Activated T-cell treated with anti-CD3 and anti-CD28 coated beads, Interleukin-2, amount 50 U/mL, for 48 hours (primary cell): ENCODE results near the gene ARHGDIG.
"Not testable (repeated sequence)": the region's sequence is repeated elsewhere in the genome, so short reads cannot be mapped to it uniquely, and the experiment has no call there.

ENCODE experiments used
- DNase-seq, 2 experiments: peaks; one replicate each; pipeline ENCODE4 v3.0.0-alpha.2; 2020

The ARHGDIG gene

DNA sequence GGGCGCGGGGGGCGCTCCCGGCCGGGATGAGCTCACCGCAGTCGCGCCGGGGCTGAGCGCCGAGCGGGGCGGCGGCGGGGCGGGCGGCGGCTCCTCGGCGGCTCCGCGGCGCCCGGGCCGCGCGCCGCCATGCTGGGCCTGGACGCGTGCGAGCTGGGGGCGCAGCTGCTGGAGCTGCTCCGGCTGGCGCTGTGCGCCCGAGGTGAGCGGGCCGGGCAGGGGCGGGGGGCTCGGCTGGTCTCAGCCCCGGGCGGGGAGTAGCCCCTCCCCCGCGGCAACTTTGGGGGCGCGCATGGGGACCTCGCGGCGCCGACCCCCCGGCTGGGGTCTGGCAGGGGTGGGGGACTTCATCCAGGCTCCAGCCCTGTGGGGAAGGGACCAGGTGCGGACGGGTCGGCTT lies at the start of gene ARHGDIG:
ARHGDIG (plus strand) TSS at position 40 of the 400 bp plus-strand sequence; CDS start at position 130, 90 bp downstream.
- no peak for DNase-seq

DNA sequence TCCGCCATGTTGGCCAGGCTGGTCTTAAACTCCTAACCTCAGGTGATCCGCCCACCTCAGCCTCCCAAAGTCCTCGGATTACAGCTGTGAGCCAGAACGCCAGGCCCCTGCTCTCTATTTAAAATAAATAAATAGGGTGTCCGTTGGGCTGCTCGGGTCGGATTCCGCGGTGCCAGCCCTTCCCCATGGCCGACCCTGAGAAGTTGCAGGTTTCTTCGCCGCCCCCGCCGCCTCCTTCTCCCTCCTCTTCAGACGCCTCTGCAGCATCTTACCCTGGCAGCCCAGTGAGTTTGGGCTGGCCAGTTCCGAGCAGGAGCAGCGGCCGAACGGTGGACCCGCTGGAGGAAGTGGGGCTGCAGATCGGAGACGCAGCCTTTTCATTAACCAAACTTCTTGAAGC lies 49.4 kb upstream of the ARHGDIG start:
- DNase-seq = no peak

DNA sequence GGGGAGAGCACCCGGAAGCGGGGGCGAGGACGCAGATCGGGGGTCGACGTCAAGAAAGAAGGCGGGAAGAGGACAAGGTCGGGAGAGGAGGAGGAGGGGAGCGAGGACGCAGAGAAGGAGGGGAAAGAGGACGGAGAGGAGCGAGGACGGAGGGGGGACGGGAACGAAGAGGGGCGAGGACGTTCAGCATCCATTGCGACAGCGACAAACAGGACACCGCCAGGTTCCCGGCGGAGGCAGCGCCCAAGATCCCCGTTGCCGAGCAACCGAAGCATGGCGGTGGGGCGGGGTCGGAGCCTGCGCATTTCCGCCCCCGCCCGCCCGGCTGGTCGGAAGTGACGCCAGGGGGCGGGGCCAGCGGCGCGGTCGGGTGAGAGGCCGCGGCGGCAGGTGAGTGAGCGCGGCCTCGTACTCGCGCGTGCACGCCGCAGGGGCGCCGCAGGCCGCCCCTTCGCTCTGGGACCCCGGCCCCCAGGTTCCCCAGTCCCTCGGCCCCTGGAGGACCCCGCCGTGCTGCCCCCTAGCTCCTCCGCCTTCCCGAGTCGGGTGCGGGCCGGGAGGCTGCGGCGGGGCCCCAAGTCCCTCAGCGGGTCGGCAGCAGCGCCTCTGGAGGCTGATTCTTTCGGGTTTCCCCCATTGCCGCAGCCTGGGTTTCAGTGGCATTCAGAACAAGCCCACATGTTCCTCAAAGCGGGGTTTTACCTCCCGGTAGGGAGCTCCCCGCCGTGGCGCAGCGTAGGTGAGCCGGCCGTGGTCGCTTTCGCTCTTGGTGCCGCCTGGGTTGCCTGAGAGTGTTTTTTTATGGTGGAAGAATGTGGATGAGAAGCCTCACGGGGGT lies 45.7 kb upstream of the ARHGDIG start, which contains the start of gene FAM234A:
FAM234A (plus strand) TSS at position 354 of the 838 bp plus-strand sequence. CDS start 19,593 bp downstream, outside the sequence.
- peak; percentile 95 to 96 for DNase-seq

- no peak for DNase-seq
These were observed 40.5 kb upstream of the ARHGDIG start for GRCh38 chr16:239948-240277.

GRCh38 chr16:240559-240958 lies 39.8 kb upstream of the ARHGDIG start:
- DNase-seq = no peak

DNA sequence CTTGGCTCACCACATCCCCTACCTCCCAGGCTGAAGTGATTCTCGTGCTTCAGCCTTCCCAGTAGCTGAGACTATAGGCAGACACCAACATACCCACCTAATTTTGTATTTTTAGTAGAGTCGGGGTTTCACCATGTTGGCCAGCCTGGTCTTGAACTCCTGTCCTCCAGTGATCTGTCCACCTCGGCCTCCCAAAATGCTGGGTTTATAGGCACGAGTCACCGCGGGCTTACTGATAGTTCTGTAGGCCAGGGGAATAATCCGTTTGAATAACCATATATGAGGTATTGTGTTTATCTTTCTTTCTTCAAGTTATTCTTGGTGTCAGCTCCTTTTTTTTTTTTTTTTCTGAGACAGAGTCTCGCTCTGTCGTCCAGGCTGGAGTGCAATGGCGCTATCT lies 38.1 kb upstream of the ARHGDIG start:
- no peak for DNase-seq

DNA sequence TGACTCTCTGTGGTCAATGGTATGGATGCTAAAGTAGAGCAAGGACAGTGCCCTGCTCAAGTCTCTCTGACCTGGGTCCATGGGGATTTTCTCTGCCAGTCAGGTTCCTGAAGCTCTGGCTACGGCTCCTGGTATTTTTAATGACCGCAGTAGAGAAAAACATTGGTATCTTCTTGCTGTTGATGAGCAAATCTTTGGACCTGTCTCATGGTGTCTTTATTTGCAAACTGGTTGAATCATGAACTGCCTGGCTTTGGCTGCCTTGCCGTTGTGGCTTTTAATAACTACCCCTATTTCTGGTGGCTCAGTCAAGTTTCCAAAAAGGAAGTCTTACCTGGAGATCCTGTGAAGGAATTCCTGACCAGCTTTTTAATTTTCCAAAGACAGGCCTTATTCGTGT lies 37.0 kb upstream of the ARHGDIG start:
- no peak for DNase-seq

DNA sequence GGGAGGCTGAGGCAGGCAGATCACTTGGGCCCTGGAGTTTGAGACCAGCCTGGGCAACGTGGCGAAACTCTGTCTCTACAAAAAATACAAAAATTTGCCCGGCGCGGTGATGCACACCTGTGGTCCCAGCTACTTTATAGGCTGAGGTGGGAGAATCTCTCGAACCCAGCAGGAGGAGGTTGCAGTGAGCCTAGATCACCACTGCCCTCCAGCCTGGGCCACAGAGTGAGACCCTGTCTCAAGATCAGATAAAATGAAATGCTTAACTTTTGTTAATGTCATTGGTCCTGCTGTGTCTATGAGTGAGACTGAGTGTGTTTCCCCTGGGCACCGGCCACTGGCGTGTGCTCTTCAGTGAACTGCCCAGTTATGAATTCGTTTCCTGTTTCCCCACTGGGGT lies 35.3 kb upstream of the ARHGDIG start:
- no peak for DNase-seq

GRCh38 chr16:247027-247426 lies 33.4 kb upstream of the ARHGDIG start:
- no peak for DNase-seq

GRCh38 chr16:249431-249830 lies 31.0 kb upstream of the ARHGDIG start:
- DNase-seq = no peak

- DNase-seq = peak; percentile 49
These were observed 27.7 kb upstream of the ARHGDIG start for GRCh38 chr16:252366-253337.

GRCh38 chr16:253833-254232 lies 26.6 kb upstream of the ARHGDIG start:
- DNase-seq = no peak

GRCh38 chr16:254461-254860 lies 25.9 kb upstream of the ARHGDIG start:
- DNase-seq = no peak

DNA sequence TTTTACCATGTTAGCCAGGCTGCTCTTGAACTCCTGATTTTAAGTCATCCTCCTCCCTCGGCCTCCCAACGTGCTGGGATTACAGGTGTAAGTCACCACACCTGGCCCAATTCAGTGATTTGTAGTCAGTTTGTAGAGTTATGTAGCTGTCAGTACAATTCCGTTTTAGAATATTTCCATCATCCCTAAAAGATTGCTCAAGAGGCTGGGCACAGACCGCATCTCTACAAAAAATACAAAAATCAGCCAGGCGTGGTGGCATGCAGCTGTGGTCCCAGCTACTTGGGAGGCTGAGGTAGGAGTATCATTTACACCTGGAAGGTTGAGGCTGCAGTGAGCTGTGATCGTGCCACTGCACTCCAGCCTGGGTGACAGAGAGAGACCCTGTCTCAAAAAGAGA lies 25.2 kb upstream of the ARHGDIG start:
- DNase-seq = no peak

DNA sequence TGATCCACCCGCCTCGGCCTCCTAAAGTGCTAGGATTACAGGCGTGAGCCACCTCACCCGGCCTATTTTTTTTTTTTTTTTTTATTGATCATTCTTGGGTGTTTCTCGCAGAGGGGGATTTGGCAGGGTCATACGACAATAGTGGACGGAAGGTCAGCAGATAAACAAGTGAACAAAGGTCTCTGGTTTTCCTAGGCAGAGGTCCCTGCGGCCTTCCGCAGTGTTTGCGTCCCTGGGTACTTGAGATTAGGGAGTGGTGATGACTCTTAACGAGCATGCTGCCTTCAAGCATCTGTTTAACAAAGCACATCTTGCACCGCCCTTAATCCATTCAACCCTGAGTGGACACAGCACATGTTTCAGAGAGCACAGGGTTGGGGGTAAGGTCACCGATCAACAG lies 22.3 kb upstream of the ARHGDIG start:
- not testable (repeated sequence) for DNase-seq

DNA sequence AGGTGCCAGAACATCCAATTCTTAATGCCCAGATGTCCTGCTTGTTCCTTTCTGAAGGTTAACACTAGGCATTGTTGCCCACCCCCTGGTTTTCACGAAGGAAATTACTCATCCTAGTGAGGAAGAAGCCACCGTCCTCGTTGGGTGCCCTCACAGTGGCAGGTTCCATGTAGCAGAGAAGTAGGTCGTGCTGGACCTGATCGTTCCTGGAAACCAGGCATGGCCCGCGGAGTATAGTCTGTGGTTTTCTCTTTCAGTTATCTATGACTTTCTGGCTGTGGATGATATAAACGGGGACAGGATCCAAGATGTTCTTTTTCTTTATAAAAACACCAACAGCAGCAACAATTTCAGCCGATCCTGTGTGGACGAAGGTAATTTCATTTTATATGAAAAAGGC lies 21.2 kb upstream of the ARHGDIG start:
- no peak for DNase-seq

DNA sequence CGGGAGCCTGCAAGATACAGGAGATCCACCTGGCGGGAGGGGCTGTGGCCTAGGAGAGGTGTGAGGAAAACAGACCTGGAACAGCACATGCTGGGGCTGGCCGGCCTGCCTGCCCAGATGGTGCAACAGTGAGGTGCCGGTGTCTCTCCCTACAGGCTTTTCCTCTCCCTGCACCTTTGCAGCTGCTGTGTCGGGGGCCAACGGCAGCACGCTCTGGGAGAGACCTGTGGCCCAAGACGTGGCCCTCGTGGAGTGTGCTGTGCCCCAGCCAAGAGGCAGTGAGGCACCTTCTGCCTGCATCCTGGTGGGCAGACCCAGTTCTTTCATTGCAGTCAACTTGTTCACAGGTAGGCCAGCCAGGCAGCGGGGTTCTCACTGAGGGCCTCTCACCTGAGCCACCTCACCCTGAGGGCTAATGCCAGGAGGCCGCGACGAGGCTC lies 20.6 kb upstream of the ARHGDIG start:
- DNase-seq = no peak

- no peak for DNase-seq
These were observed 20.1 kb upstream of the ARHGDIG start for GRCh38 chr16:260326-260725.

GRCh38 chr16:261031-261691 lies 19.2 kb upstream of the ARHGDIG start:
- no peak for DNase-seq

GRCh38 chr16:262121-262745 lies 18.2 kb upstream of the ARHGDIG start:
- DNase-seq = no peak

DNA sequence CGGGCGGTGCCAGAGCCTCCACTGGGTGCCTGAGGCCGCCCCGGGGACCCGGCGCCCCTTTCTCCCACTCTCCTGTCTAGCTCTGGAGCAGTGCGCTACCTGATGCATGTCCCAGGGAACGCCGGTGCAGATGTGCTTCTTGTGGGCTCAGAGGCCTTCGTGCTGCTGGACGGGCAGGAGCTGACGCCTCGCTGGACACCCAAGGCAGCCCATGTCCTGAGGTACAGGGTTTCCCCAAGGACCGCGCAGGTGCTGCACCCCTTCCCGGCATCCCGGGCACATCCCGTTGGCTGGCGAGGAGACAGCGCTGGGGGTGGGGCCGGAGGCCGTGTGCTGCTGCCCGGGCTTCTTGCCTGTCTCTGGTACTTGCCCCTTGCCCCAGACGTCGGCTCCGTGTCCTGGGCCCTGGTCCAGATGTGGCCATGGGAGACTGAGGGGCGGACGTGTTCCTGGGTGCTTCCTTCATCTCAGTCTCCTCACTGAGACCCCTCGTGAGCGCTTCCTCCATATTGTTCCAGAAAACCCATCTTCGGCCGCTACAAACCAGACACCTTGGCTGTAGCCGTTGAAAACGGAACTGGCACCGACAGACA lies 17.1 kb upstream of the ARHGDIG start:
- DNase-seq = no peak

- DNase-seq = no peak
These were observed 16.4 kb upstream of the ARHGDIG start for GRCh38 chr16:263944-264343.
